GM19193 (cell line): ENCODE results near the gene PLCB3.

Source experiments
- POLR2A ChIP-seq: IDR thresholded peaks from 4 replicates; pipeline ENCODE4 v1.6.1; 2011; ENCODE audit not compliant: insufficient read depth, insufficient read length; ENCODE audit errors: extremely low read depth

PLCB3 gene

DNA sequence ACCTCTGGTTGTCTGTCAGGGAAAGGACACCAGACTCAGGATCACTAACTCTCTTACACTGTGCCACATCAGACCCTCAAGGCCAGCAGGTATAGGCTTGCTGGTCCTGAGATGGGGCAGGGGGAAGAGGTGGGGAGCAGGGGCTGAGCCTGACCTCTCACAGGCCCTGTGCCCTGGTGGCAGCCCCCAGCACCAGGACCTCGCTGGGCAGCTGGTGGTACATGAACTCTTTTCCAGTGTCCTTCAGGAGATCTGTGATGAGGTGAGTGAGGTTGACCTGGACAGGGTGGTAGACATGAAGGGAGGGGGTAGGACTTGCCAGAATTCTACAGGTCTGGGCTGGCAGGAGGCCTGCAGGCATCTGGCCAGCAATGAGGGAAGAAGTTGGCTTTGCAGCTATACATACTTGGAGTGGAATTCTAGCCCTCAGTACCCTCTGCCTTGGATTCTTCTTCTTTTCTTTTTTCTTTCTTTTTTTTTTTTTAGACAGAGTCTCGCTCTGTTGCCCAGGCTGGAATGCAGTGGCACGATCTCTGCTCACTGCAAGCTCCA lies 23.8 kb upstream of the PLCB3 start:
- no peak for TF ChIP-seq POLR2A

DNA sequence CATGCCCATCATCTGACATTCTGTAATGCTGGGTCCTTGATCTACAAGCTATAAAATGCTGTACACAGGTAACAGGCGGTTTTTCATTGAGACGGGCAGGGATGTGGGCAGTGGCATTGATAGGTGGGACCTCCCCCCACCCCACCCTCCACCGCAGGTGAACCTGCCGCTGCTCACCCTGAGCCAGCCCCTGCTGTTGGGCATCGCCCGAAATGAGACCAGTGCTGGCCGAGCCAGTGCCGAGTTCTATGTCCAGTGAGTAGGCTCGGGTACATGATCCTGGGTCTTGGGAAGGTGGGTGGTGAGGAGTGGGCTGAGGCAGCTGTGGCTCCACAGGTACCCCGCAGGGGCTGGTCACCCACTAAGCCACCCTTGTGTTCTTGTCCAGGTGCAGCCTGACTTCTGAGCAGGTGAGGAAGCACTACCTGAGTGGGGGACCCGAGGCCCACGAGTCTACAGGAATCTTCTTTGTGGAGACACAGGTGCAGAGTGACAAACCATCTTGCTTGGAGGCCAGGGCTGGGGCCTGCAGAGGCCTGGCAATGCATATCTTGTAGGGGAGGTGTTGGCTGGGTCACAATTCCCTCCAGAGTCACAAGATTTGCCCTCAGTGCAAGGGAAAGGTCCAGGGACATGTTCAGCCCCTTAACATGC lies 22.1 kb upstream of the PLCB3 start:
- TF ChIP-seq POLR2A, result no peak

- TF ChIP-seq POLR2A, result no peak
These were observed 21.6 kb upstream of the PLCB3 start for GRCh38 chr11:64229744-64230170.

DNA sequence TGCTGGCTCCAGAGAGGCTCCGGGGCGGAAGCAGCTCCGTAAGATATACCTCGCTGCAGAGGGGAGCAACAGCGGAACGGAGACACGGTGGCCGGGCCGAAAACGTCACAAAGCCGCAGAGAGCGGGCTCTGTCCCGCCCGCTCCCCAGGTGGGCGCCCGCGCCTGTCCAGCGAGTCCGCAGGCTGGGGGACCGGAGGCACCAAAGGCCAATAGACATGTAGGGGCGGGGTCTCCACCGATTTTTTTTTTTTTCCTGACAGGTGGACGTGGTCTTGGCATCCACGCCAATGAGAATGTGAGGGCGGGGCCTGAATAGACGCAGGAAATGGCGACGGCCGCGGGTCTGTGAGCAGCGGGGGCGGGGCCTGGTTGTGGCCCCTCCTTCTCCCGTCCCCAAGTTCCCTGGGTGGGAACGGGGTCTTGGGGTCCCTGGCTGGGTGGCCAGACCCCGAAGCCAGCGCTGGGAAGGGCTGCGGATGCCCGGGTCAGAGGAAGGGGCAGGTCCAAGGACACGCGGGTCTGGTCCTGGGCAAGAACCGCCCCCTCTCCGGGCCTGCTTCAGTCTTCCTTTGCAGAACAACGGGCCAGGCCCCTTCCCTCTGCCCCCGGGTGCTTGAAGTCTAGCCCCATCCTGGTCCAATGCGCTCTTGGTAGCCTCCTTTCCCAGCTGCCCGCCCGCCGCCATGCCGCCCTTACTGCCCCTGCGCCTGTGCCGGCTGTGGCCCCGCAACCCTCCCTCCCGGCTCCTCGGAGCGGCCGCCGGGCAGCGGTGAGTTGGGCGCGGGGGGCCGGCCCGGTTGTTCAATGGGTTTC lies 21.0 kb upstream of the PLCB3 start, which contains the start of gene DNAJC4:
TSS of gene DNAJC4 (plus strand) at position 378 of the 814 bp plus-strand sequence. CDS start at position 685, 307 bp downstream.
- peak; percentile 66 for TF ChIP-seq POLR2A

- no peak for TF ChIP-seq POLR2A
These were observed 20.4 kb upstream of the PLCB3 start for GRCh38 chr11:64230985-64231365.

DNA sequence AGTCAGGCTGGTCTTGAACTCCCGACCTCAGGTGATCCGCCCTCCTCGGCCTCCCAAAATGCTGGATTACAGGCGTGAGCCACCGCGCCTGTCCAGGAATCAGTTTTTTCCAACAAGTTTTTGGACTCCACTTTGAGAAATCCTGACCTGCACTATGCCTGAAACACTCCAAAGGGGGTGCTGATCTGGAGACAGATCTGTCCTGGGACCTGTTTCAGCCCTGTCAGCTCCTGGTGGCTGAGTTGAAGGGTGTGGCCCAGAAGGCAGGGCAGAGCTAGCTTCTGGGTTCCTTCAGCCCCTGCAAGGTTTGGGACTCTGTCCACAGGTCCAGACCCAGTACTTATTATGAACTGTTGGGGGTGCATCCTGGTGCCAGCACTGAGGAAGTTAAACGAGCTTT lies 19.8 kb upstream of the PLCB3 start:
- no peak for TF ChIP-seq POLR2A

- no peak for TF ChIP-seq POLR2A
These were observed 19.0 kb upstream of the PLCB3 start for GRCh38 chr11:64232182-64232966.

DNA sequence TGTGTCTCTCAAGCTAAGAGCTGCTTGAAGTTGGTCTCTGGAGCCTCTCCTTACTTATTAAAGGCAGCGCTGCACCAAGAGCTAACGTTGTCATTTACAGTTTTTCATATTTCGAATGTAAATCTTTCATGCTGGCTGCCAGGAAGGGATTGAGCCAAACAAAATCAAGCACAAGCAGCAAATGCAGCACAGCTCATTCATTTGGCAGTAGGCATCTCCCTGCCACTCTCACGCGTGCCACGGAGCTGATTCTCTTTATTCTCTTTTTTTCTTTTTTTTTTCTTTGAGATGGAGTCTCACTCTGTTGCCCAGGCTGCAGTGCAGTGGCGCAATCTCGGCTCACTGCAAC lies 18.4 kb upstream of the PLCB3 start:
- no peak for TF ChIP-seq POLR2A

DNA sequence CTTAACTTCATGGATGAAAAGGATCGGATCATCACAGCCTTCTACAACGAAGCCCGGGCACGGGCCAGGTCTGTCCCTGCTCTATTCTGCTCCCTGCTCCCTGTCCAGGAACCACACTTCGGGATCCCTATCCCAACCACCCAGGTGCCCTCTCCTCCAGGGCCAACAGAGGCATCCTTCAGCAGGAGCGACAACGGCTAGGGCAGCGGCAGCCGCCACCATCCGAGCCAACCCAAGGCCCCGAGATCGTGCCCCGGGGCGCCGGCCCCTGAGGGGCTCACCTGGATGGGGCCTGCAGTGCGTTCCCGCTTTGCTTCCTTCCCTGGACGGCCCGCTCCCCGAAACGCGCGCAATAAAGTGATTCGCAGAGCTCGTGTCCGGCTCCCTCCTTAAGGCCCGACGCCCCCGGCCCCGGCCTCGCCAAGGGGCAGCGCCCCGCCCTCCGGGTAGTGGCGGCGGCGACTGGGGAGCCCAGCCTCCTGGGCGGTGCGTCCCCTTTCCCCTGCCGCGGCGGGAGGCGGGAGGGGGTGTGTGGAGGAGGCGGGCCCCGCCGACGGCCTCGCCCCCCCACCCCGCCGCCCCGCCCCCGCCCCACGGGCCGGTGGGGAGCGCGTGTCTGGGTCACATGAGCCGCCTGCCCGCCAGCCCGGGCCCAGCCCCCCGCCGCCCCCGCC lies 17.3 kb upstream of the PLCB3 start, which contains the start of gene VEGFB:
TSS of gene VEGFB (plus strand) at position 672 of the 674 bp plus-strand sequence. CDS start 250 bp downstream, outside the sequence.
- no peak for TF ChIP-seq POLR2A

DNA sequence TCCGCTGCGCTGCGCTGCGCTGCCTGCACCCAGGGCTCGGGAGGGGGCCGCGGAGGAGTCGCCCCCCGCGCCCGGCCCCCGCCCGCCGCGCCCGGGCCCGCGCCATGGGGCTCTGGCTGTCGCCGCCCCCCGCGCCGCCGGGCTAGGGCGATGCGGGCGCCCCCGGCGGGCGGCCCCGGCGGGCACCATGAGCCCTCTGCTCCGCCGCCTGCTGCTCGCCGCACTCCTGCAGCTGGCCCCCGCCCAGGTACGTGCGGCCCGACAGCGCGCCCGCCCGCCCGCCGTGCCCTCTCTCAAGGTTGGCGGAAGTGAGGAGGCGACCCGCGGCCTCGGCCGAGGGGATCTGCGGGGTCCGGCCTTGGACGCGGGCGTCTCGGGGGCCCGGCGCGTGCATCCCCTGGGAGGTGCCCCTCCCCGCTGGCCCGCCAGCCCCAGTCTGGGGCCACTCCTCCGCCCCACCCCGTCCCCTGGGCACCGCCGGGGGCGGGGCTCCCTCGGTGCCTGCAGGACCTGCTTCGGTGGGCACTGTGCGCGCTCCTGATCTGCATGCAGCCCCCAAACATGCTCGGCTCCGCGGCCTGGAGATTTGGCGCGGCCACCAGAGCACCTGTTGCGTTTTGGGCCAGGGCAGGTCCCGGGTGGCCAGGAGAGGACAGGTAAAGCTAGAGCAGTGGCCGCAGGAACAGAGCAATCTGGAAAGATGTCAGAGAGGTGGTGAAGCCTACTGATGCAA lies 16.5 kb upstream of the PLCB3 start:
- TF ChIP-seq POLR2A, result no peak

DNA sequence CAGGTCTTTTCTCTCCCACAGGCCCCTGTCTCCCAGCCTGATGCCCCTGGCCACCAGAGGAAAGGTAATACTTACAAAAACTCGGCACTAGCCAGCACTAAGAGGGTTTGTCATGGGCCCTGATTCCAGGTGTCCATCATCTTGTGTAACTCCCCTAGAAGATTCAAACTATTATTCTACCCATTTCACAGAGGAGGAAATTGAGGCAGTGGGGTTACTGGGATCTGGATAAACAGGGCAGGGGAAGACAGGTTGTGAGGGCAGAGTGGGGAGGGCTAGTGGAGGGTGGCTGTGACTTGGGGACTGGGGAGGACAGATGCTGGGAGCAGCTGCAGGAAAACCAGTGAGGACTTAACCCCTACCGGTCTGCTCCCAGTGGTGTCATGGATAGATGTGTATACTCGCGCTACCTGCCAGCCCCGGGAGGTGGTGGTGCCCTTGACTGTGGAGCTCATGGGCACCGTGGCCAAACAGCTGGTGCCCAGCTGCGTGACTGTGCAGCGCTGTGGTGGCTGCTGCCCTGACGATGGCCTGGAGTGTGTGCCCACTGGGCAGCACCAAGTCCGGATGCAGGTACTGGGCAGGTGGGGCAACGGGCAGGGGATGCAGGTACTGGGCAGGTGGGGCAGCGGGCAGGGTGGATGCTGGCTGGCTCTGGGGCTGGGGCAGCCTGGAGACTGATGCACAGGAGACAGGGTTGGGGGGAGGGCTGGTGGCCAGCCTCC lies 15.7 kb upstream of the PLCB3 start:
- no peak for TF ChIP-seq POLR2A

DNA sequence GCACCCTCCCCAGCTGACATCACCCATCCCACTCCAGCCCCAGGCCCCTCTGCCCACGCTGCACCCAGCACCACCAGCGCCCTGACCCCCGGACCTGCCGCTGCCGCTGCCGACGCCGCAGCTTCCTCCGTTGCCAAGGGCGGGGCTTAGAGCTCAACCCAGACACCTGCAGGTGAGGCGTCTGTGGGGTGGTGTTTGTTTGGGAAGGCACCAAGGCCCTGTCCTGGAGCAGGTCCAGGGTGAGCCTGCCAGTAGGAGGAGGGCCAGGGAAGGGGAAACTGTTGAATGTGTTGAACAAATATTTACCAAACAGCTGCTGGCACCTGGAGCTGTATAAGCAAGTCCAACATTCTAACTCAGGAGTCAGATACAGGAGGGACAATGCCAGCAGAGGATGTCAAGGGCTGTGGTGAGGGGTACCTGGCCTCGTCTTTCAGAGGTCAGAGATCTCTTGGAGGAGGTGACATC lies 13.8 kb upstream of the PLCB3 start:
- no peak for TF ChIP-seq POLR2A

DNA sequence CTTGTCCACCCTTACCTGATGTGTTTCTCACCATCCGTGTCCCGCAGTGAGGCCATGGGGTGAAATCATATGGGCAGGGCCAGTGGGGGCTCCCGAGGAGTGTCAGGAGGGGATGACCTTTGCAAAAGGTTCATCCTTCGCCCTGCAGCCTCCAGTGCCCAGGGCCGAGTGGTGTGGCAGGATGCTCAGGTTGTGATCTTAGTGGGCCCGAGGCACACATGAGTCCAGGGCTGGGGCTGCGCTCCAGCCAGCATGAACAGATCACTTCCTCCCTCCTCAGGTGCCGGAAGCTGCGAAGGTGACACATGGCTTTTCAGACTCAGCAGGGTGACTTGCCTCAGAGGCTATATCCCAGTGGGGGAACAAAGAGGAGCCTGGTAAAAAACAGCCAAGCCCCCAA lies 13.3 kb upstream of the PLCB3 start:
- TF ChIP-seq POLR2A, result no peak

DNA sequence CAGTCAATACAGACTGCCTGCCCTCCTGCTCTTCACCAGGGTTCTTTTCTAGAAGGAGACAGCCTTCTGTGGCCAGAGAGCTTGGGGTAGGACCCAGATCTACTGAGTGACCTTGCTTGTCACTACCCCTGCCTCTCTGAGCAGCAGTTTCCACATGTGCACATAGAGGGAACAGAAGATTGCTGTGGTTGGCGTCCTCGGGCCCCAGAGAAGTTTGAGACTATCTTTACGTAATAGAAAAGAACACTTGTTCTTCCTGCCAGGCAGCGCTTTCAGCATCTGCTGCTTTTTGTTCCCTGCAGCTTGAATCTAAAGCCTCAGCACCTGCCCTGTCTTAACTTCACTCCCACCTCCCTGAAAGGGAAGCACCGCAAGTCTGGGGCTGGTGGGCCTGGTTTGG lies 12.3 kb upstream of the PLCB3 start:
- no peak for TF ChIP-seq POLR2A
